HG02970 (cell line): ENCODE data around the gene DGKK.
"Not testable (repeated sequence)": the region's sequence is repeated elsewhere in the genome, so short reads cannot be mapped to it uniquely, and the experiment has no call there.

Source experiments
- ATAC-seq: cut with Tn5 transposase; IDR thresholded peaks from one replicate; pipeline ENCODE4 v1.9.1; 2021; ENCODE audit warnings: mild to moderate bottlenecking, moderate library complexity, moderate number of reproducible peaks; ENCODE audit not compliant: unreplicated experiment, low FRiP score

DGKK gene

DNA sequence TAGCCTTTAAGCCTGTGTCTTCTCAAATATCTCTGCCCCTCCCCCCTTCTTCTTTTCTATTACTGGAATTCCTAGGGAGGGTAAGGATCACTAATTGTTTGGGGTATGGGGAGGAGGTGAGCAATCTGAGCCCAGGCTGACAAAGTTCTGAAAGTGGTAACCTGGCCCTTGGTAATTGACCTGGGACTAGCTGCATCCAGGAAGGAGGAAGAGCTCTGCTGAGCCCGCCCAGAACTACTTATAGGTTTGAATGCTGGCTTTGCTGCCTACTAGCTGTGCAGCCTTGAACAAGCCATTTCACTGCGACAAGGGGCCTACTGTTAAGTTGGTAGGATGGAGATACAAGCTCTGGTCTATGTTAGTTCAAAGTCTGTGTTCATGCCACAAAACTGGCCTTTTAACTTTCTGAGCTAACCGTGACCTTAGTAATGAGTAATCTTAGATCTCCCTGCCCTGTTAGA lies 37.8 kb downstream of the DGKK start:
- ATAC-seq, result no peak

DNA sequence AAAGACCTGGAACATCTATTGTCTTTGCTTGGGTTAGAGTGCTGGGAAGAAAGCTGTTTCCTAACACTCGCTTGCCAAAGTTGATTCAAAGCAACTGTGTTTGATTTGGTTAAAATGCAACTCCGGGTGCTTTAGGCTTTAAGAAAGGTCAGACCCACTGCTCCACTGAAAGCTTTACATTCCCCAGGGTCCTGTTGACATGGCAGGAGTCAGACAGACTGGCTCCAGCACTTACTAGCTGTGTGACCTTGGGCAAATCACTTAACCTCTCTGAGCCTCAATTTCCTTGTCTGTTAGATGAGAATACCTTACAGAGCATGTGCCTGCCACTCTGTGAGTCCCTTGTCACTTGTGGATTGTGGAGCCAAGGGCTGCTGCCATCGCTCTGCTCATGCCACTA lies 39.0 kb downstream of the DGKK start:
- ATAC-seq, result no peak

DNA sequence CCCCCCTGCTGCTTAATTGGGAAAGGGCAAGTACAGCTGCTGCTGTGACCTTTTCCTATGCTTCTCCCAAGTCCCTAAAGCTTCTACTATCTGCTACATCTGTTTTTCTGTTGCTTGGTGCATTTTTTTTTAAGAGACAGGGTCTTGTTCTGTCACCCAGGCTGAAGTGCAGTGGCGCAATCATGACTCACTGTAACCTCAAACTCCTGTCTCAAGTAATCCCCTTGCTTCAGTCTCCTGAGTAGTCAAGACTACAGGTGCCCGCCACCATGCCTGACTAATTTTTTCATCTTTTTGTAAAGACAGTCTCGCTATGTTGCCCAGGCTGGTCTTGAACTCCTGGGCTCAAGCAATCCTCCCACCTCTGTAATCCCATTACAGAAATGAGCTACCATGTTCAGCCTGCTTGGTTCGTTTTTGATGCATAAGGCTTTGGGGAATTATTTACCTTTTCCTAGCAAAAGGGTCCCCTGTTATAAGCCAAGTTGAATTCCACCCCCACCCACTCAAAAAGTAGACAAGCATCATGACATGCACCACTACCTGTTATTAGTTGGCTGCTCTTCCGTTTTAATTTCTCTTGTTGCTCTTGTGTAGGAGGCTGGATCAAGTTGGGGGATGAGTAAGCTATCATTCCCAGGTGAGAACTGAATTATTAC lies 39.6 kb downstream of the DGKK start:
- no peak for ATAC-seq

DNA sequence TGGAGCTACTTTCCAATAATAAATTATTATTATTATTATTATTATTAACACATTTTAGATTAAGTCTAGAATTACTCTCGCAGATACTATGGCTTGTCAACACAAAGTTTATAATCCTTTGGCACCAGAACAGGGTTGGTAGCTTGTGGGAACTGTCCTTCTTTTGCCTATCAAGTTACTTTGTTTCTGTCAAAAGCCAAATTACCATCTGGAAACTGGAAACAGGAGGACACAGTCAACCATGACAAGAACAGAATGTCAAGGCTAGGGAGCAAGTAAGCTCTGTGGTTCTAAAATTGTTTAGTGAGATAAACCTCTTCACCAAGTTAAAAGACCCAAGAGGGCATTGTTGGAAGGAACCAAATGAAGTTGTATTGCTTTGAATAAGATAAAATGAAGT lies 42.5 kb downstream of the DGKK start:
- no peak for ATAC-seq

DNA sequence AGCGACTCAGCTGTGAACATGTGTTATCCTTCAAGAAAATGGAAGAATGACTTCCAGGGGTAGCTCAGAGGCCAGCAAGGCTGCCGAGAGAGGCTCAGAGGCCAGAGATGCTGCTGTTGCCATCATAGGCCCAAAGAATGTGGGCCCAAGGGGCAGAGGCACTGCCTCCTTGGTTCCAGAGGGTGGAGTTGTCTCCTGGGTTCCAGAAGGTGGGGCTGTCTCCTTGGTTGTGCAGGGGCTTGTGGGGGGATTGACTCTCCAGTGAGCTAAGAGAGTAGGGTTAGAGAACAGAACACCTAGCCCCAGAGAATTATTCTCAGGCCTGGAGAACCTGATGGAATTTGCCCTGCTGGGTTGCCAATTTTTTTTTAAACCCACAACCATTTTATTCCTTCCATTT lies 62.6 kb downstream of the DGKK start:
- ATAC-seq, result no peak

DNA sequence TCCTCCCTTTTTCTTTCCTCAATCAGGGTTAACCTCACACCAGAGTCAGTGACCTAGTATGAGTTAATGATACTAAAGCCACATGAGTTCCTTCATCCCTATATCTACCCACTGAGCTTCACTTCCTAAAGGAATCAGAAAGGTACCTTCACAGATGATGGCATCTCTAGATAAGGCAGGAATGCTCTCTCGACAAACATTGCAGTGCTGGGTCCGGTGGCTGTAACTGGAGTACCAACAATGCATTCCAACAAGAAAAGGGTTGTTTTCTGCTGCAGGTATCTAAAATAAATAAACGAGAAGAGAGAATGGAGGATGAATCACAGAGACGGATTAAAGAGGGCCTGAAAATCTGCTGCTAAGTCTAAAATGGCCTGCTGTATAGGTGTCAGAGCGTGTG lies 66.7 kb downstream of the DGKK start:
- ATAC-seq, result no peak

DNA sequence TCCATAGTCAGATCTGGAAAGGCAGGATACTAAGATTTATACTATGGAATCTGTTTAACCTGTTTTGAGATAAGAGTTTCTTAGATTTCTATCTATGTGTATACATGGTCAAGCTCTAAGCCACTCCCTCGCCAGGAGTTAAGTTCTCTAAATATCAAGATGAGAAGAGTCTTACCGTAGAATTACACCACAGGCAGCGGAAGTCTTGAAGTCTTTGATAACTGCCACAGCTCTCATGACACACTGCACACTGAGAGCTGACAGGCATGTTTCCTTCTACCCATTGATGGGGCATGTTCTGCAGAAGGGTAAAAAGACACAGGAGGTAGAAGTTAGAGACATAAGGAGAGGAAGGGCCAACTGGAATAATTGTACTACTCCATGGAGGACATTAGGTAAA lies 67.7 kb downstream of the DGKK start:
- ATAC-seq, result no peak

DNA sequence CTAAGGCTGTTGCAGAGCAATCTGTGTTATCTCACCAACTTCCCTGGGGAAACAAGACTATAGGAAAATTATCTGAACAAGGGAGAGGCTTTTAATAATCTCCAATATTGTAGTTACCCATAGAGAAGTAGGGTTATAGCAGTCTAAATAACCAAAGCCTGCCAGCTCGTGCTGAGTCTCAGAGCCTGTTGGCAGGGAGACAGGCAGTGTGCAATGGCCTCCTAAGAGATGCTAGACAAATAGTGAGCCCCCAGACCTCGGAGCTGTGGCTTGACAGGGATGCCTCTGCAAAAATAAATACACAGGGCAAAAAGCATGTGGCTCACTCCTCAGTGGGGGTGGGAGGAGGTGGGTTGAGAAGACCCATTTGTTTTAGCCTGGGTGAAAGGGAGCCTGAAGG lies 76.7 kb downstream of the DGKK start:
- ATAC-seq, result no peak

DNA sequence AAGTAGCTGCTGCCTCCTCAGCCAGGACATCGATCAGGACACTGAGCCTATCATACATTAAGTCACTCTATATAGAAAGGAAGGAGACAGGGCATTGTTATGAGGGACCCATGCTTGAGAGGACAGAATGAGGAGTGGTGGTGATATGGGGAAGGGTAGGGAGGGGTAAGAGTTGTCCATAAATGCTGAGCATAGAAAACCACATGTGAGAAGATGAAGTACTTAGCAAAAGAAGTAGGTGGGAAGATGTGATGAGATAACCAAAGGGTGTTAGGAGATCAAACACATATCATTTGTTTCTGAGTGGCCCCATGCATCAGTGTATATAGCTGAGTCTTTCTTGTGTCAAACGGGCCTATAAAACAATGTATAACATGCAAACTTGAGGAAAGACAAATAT lies 84.1 kb downstream of the DGKK start:
- ATAC-seq, result no peak

DNA sequence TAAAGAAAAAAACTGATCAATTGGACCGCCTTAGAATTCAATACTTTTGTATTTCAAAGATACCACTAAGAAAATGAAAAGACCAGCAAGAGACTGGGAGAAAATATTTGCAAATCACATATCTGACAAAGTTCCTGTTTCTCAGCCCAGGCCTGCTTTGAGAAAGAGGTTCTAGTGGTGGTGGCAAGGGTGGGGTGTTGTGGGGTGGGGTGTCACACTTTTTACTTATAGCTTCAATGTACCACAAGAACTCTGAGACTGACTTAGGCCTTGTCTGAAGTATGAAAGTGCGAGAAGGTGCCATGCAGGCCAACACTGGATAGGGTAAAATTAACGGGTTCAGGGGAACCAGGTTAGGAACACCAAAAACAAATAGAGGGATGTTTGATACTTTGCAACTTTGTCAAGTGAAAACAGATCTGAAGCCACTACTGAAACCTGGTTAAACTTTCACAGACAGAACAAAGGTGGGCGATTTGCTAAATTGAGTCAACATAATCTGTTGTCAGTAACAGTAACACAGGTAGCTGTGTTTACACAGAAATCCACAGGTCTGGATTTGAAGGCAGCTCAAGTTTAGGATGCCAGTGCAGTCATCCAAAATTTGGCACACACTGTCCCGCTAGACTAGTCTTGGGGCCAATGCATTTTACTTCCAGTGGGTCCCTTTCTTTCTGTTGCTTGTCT lies 88.8 kb downstream of the DGKK start:
- no peak for ATAC-seq

DNA sequence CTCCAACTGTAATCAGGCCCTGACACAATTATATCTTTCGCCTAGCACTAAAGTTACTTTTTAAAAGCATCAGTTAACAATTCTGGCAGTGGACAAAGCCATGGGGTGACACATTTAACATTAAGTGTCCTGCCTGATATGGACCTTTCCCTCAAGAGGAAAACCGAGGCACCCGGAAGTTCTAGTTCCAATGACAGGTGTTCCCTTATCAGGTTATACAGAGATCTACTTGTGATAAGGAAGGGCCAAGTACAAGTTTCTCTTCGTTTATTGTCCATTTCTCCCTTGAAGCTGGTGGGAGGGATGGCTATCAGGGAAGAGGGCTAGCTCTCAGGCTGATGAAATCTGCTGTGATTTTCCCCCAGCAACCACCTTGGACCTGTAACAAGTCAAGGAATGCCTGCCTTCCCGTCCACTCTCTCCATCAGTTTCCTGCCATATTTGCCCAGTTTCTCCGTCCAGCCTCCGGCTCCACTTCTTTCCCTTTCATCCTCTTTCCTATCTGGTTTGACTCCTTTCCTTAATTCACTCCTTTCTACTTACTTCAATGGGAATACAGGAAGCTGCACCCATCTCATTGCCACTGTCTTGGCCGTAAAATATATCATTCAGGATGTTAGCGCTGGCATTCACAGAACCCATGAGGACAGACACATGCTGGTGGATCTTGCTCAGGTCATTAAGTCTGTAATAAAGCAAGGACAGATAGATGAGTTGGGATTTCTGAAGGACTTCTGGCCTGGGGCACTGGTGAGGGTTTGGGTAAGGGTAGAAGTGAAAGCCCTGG lies 95.0 kb downstream of the DGKK start:
- ATAC-seq, result no peak

DNA sequence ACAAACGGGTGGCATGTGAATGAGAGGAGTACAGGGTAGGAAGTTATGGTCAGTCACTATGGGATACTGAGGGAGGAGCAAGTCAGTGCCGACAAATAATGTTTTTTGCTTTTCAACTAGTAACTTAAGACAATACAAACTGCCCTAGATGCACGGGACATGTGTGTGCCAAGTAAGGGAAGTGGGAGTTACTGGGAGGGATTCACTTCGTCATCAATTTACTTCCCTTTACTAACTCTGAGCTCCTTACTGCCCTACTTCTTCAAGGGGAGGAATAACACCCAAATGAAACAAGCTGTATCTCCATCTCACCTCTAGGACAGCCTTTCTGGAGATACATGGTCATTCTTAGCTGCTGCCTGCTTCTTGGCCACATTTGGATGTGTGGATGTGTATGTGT lies 97.7 kb downstream of the DGKK start:
- no peak for ATAC-seq

DNA sequence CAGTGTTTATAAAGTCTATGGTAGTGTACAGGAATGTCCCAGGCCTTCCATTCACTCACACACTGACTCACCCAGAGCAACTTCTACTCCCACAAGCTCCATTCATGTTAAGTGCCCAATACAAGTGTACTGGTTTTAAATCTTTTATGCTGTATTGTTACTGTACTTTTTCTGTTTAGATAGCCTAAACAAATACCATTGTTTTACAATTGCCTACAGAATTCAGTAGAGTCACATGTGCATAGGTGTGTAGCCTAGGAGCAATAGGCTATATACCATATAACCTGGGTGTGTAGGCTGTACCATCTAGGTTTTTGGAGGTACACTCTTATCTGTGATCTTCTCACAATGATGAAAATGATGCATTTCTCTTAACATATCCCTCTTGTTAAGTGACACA lies 126.7 kb downstream of the DGKK start:
- no peak for ATAC-seq

DNA sequence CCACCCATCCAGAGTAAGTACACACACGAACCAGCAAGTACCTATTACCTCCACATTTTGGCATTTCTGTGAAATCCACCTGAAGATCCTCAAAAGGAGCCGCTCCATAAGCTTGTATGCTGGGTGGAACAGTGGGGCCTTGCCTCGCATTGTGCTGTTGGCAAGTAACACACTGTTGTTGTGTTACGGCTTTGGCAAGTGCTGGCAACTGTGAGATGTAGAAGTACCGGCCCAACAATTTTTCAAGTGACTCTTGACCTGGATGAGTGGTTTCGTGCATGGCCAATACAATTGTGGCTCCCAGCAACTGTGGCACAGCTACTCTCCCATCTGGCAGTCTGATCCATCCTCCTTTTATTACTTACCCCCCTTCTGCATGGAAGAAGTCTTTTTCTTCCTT lies 137.3 kb downstream of the DGKK start:
- ATAC-seq, result no peak

DNA sequence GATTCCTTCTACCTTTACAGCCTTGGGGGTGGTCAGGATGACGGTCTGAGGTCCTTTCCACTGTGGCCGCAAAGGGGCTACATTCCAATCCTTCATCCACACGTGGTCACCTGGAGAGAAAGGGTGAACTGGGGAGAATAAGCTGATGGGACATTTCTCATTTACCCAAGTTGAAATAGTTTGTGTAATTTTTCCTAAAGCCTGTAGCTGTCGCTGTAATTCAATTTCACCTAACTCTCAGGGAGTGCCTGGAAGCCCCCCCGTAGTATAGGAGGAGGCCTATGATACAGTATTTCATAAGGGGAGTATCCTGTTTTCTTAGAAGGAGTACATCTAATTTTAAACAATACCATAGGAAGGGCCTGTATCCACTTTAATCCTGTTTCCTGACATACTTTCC lies 138.0 kb downstream of the DGKK start:
- not testable (repeated sequence) for ATAC-seq

DNA sequence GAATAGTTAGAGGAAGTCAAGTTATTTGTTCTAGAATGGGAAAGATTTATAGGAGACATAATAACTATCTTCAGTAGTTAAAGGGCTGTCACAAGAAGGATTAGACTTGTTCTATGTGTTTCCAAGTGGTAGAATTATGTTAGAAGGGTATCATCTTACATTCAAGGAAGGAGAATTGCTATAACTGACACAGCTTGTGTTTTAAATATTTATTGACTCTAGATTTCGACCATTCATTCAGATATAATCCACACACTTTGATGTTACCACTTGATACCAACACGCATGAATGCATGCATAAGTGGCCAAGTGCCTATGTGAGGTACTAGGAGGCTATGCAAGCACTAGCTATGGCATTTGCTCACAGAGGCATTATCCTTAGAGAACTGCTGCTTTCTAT lies 143.4 kb downstream of the DGKK start:
- ATAC-seq, result no peak
